Natural killer cell (primary cell): ENCODE results near the gene MYLK. TPM values are rescaled to one million over a fixed set of nuclear protein-coding genes. Genes with fewer than 3 reads are reported as not detected.

Experiments
- ATAC-seq, 3 donors: fragments of 150-1000 bp in 2 of 3; fragments of 200-7000 bp in 1 of 3; cut with Tn5 transposase; 1 replicate in 1 of 3; 2 replicates in 2 of 3; pipeline ENCODE4 v1.10.0; 2021; ENCODE audit warnings: mild to moderate bottlenecking in 2 of 3, moderate library complexity in 2 of 3
- DNase-seq, 2 donors: peaks; one replicate each; pipeline versions ENCODE4 v3.0.0 to v3.0.0-alpha.2; 2013 to 2021; ENCODE audit warnings: mixed read lengths in 1 of 2
- H3K27ac ChIP-seq: one replicate; pipeline ENCODE4 v1.5.1; 2013; ENCODE audit warnings: mild to moderate bottlenecking, low read length
- H3K27me3 ChIP-seq: one replicate; pipeline ENCODE4 v1.6.1; 2013; ENCODE audit warnings: low read length; ENCODE audit not compliant: control insufficient read depth, insufficient read depth
- H3K36me3 ChIP-seq: one replicate; pipeline ENCODE4 v1.6.1; 2013; ENCODE audit warnings: low read length; ENCODE audit not compliant: control insufficient read depth, insufficient read depth
- H3K4me1 ChIP-seq: one replicate; pipeline ENCODE4 v1.6.1; 2013; ENCODE audit warnings: low read length; ENCODE audit not compliant: control insufficient read depth, insufficient read depth
- H3K4me3 ChIP-seq: one replicate; pipeline ENCODE4 v1.5.1; 2013; ENCODE audit warnings: low read length
- H3K9me3 ChIP-seq: one replicate; pipeline ENCODE4 v1.6.1; 2013; ENCODE audit warnings: low read length; ENCODE audit not compliant: control insufficient read depth, insufficient read depth
- H3K27ac Mint-ChIP-seq, 2 donors: one replicate each; pipeline ENCODE4 v1.8.0; 2022; ENCODE audit warnings: mild to moderate bottlenecking in 2 of 2, mixed read lengths in 2 of 2, moderate library complexity in 1 of 2
- H3K27me3 Mint-ChIP-seq, 2 donors: one replicate each; pipeline ENCODE4 v1.8.0; 2022; ENCODE audit warnings: low read depth in 2 of 2, mixed read lengths in 2 of 2
- H3K36me3 Mint-ChIP-seq: one replicate; pipeline ENCODE4 v1.8.0; 2022; ENCODE audit warnings: mixed read lengths
- H3K4me1 Mint-ChIP-seq, 2 donors: one replicate each; pipeline ENCODE4 v1.8.0; 2022; ENCODE audit warnings: mixed read lengths in 2 of 2
- H3K4me3 Mint-ChIP-seq: one replicate; pipeline ENCODE4 v1.8.0; 2022; ENCODE audit warnings: mild to moderate bottlenecking, moderate library complexity, mixed read lengths
- H3K9me3 Mint-ChIP-seq, 2 donors: one replicate each; pipeline ENCODE4 v1.8.0; 2022; ENCODE audit warnings: mixed read lengths in 2 of 2
- CTCF ChIP-seq: fragments of 200-600 bp; IDR thresholded peaks from one replicate; pipeline ENCODE4 v1.8.0; 2022; ENCODE audit warnings: antibody characterized with exemption
- WGBS: methylation state at CpG from one replicate; pipeline ENCODE4 v1.1.7; 2013; ENCODE audit warnings: missing lambda C conversion rate; ENCODE audit not compliant: insufficient coverage; 5-methylcytosine and 5-hydroxymethylcytosine counted together
- intact Hi-C: fragments of 100-400 bp; cut with micrococcal nuclease; formaldehyde crosslinking; loops from one replicate; pipeline ENCODE4 v1.14.2; 2022
- total RNA-seq, 4 donors: library from RNA; stranded (reverse); fragments of 120-200 nt in 1 of 4; gene quantifications; one replicate each; pipeline versions ENCODE4 v1.2.3 to v1.2.4, GENCODE V29; 2013 to 2022

The MYLK gene
- total RNA-seq, 3 donors from 2014 or later (not counting 1 experiment from before 2014, with no cell fraction given): 0.39 to 5.4 (median 3.4) TPM

GRCh38 chr3:123678108-123678511, 206.0 kb downstream of the MYLK start:
- intact Hi-C loops: no loop called here
- WGBS: 68% methylated on average over 8 of the region's 8 CpGs

GRCh38 chr3:123672429-123673146, 211.5 kb downstream of the MYLK start:
- no peaks in the 10 kb centered on the region for H3K4me1 Mint-ChIP-seq
- intact Hi-C loops: no loop called here
- no peak overlapping the region for H3K4me3 ChIP-seq
- no peaks in the 10 kb centered on the region for H3K9me3 ChIP-seq
- no peaks in the 10 kb centered on the region for H3K36me3 Mint-ChIP-seq
- H3K36me3 ChIP-seq: no peaks in the 10 kb centered on the region
- WGBS: 88% methylated on average over 2 of the region's 3 CpGs
- H3K27ac Mint-ChIP-seq: no peak overlapping the region
- no peaks in the 10 kb centered on the region for H3K9me3 Mint-ChIP-seq
- H3K4me3 Mint-ChIP-seq: no peak overlapping the region
- H3K4me1 ChIP-seq: no peaks in the 10 kb centered on the region
- TF ChIP-seq CTCF: no peak
- no peaks in the 10 kb centered on the region for H3K27me3 ChIP-seq
- H3K27me3 Mint-ChIP-seq: peaks cover 8 to 10% of the 10 kb centered on the region in 2 donors
- DNase-seq (no peak), ATAC-seq (no peak)
- no peak overlapping the region for H3K27ac ChIP-seq

More at GRCh38 chr3:123678108-123678511, 206.0 kb downstream of the MYLK start:
- H3K27ac ChIP-seq: no peak overlapping the region
- no peaks in the 10 kb centered on the region for H3K36me3 ChIP-seq
- no peak overlapping the region for H3K4me3 ChIP-seq
- no peak for TF ChIP-seq CTCF
- H3K9me3 ChIP-seq: no peaks in the 10 kb centered on the region
- peaks cover 6 to 8% of the 10 kb centered on the region in 2 donors for H3K27me3 Mint-ChIP-seq
- DNase-seq (no peak), ATAC-seq (no peak)
- H3K27me3 ChIP-seq: no peaks in the 10 kb centered on the region
- H3K9me3 Mint-ChIP-seq: no peaks in the 10 kb centered on the region
- H3K36me3 Mint-ChIP-seq: no peaks in the 10 kb centered on the region
- no peaks in the 10 kb centered on the region for H3K4me1 ChIP-seq
- no peak overlapping the region for H3K4me3 Mint-ChIP-seq
- no peaks in the 10 kb centered on the region for H3K4me1 Mint-ChIP-seq
- H3K27ac Mint-ChIP-seq: no peak overlapping the region

- DNase-seq (no peak), ATAC-seq (no peak)
- H3K4me3 Mint-ChIP-seq: no peak overlapping the region
- Histone ChIP-seq H3K27me3 (no peaks in the 10 kb centered on the region), H3K4me3 (no peak overlapping the region), H3K4me1 (no peaks in the 10 kb centered on the region), H3K9me3 (no peaks in the 10 kb centered on the region), H3K27ac (no peak overlapping the region), H3K36me3 (no peaks in the 10 kb centered on the region)
- no peak overlapping the region for H3K27ac Mint-ChIP-seq
- no peaks in the 10 kb centered on the region for H3K4me1 Mint-ChIP-seq
- WGBS: 83% methylated on average over 3 of the region's 3 CpGs
- no peaks in the 10 kb centered on the region for H3K36me3 Mint-ChIP-seq
- TF ChIP-seq CTCF: no peak
- intact Hi-C loops: no loop called here
- peaks cover 8 to 13% of the 10 kb centered on the region in 2 donors for H3K27me3 Mint-ChIP-seq
- H3K9me3 Mint-ChIP-seq: no peaks in the 10 kb centered on the region
These were observed 213.4 kb downstream of the MYLK start for GRCh38 chr3:123670743-123671142.

- no peak for TF ChIP-seq CTCF
- 82% methylated on average over 7 of the region's 8 CpGs for WGBS
These were observed 215.2 kb downstream of the MYLK start for GRCh38 chr3:123668906-123669305.

More at GRCh38 chr3:123668906-123669305, 215.2 kb downstream of the MYLK start:
- no peak for ATAC-seq
- Histone ChIP-seq H3K27ac (no peak overlapping the region), H3K9me3 (no peaks in the 10 kb centered on the region), H3K27me3 (no peaks in the 10 kb centered on the region), H3K4me3 (no peak overlapping the region), H3K4me1 (no peaks in the 10 kb centered on the region), H3K36me3 (no peaks in the 10 kb centered on the region)
- intact Hi-C loops: no loop called here
- no peaks in the 10 kb centered on the region for H3K9me3 Mint-ChIP-seq
- DNase-seq: no peak
- no peak overlapping the region for H3K27ac Mint-ChIP-seq
- H3K4me3 Mint-ChIP-seq: no peak overlapping the region
- H3K36me3 Mint-ChIP-seq: no peaks in the 10 kb centered on the region
- H3K27me3 Mint-ChIP-seq: peaks cover 0 to 9% of the 10 kb centered on the region in 2 donors
- no peaks in the 10 kb centered on the region for H3K4me1 Mint-ChIP-seq
